ENCODE measurements around the gene PRELID3B. TPM values are rescaled to one million over a fixed set of nuclear protein-coding genes. Genes with fewer than 3 reads are reported as not detected.

PRELID3B gene
- total and polyA plus RNA-seq, 10 of the 15 experiments (the other 5 are each of a cell fraction or from before 2014, with no cell fraction given) = 72.5 to 151 (median 124) TPM

GRCh38 chr20:59071216-59071615 lies 28.6 kb upstream of the PRELID3B start (continued):
- no peak for TF ChIP-seq E2F4 (IDR thresholded peaks at IDR 0.05; ENCODE audit: low read depth, low read length)
- TF ChIP-seq FOXM1 (IDR thresholded peaks at IDR 0.05; ENCODE audit: low read depth, low read length) = no peak
- no peak for TF ChIP-seq STAT1 (conservative IDR thresholded peaks at IDR 0.05)
- no peak for TF ChIP-seq BCL11A (IDR thresholded peaks at IDR 0.05; ENCODE audit: low read depth, low read length)
- no peak for TF ChIP-seq MYC (IDR thresholded peaks at IDR 0.05; ENCODE audit: insufficient read depth, insufficient read length, insufficient replicate concordance, low read length, severe bottlenecking)
- no peak for TF ChIP-seq SKIL (IDR thresholded peaks at IDR 0.05; ENCODE audit: low read depth, poor library complexity, severe bottlenecking)
- no peak for TF ChIP-seq WRNIP1 (IDR thresholded peaks at IDR 0.05; ENCODE audit: borderline replicate concordance, low read depth, low read length)
- no peak for TF ChIP-seq PAX8 (IDR thresholded peaks at IDR 0.05)
- peak; percentile 79 for TF ChIP-seq EED (IDR thresholded peaks at IDR 0.05; ENCODE audit: low read depth)

GRCh38 chr20:59069026-59069425 lies 26.4 kb upstream of the PRELID3B start:
- FAIRE-seq (no peak), DNase-seq (ENCODE audit: low read depth, low spot score) (no peak), ATAC-seq (no peak)
- no peak overlapping the region for H3K4me2 ChIP-seq (ENCODE audit: control insufficient read depth, insufficient read depth)
- no peak overlapping the region for H3K27ac ChIP-seq (ENCODE audit: control insufficient read depth, insufficient read depth)
- no peaks in the 10 kb centered on the region for H3K36me3 ChIP-seq (ENCODE audit: control insufficient read depth in 2 of 2, insufficient read depth in 2 of 2, low read length in 1 of 2)
- no TSS peak for BruUV-seq (replicated peaks)
- 0% methylated on average over 2 of the region's 2 CpGs for WGBS (ENCODE audit: insufficient coverage, insufficient replicate concordance, low lambda C conversion rate, missing lambda C conversion rate)
- ChIA-PET POLR2A (no interaction called here), SMC1A (ENCODE audit: uncharacterized antibody, unreplicated experiment) (no interaction called here), RAD21 (ENCODE audit: unreplicated experiment) (no interaction called here), CTCF (no interaction called here)
- TF ChIP-seq MYC (IDR thresholded peaks at IDR 0.05; ENCODE audit: insufficient read depth, insufficient read length, insufficient replicate concordance, low read length, severe bottlenecking) (no peak), NBN (IDR thresholded peaks at IDR 0.05) (no peak), PML (IDR thresholded peaks at IDR 0.05; ENCODE audit: low read length) (no peak), MEF2B (IDR thresholded peaks at IDR 0.05; ENCODE audit: partially characterized antibody, poor library complexity, severe bottlenecking) (no peak)
- intact Hi-C loops (cut with micrococcal nuclease; ENCODE audit: unreplicated experiment) = no loop called here
- in situ Hi-C loops (cut with MboI) = no loop called here
- peaks cover 7% of the 10 kb centered on the region for H3K4me1 ChIP-seq (ENCODE audit: control insufficient read depth, insufficient read depth, low read length)
- H3K27me3 ChIP-seq (replicated peaks in 1 of 2; ENCODE audit: control insufficient read depth in 2 of 2, insufficient read depth in 2 of 2, low read length in 1 of 2) = peaks cover 0 to 2% of the 10 kb centered on the region in 2 experiments; a peak in 1 of 4 replicates
- H3K79me2 ChIP-seq (ENCODE audit: control insufficient read depth, insufficient read depth, low read length) = no peaks in the 10 kb centered on the region
- no peak overlapping the region for H2AFZ ChIP-seq (ENCODE audit: control insufficient read depth, low read depth, low read length)
- H3K9ac ChIP-seq (ENCODE audit: control insufficient read depth, insufficient read depth, low read length) = no peak overlapping the region
- no peaks in the 10 kb centered on the region for H4K20me1 ChIP-seq (ENCODE audit: control insufficient read depth, insufficient read depth)
- no peak overlapping the region for H3K4me3 ChIP-seq
- H3K9me3 ChIP-seq (replicated peaks; ENCODE audit: control insufficient read depth, insufficient read depth, low read length) = no peaks in the 10 kb centered on the region
